SK-N-SH (cell line): ENCODE measurements around the gene COBLL1.

Source experiments
- CTCF ChIP-seq: fragments of 200-600 bp; sonication (generic); IDR thresholded peaks from 2 replicates; pipeline ENCODE4 v1.6.1; 2017; ENCODE audit warnings: antibody characterized with exemption, mild to moderate bottlenecking, moderate library complexity
- EP300 ChIP-seq, 2 experiments: IDR thresholded peaks; 2 replicates each; pipeline versions ENCODE4 v1.4.0 to v1.6.1; 2012; ENCODE audit warnings: borderline replicate concordance in 1 of 2, low read depth in 1 of 2, low read length in 1 of 2
- JUND ChIP-seq: IDR thresholded peaks from 2 replicates; pipeline ENCODE4 v1.4.0; 2012
- NFIC ChIP-seq: IDR thresholded peaks from 2 replicates; pipeline ENCODE4 v1.4.0; 2012; ENCODE audit warnings: borderline replicate concordance
- POLR2AphosphoS5 ChIP-seq: IDR thresholded peaks from 2 replicates; pipeline ENCODE4 v1.6.1; 2012; ENCODE audit warnings: low read depth, low read length
- RAD21 ChIP-seq: IDR thresholded peaks from 2 replicates; pipeline ENCODE4 v1.6.1; 2012; ENCODE audit warnings: mild to moderate bottlenecking, low read length
- REST ChIP-seq: IDR thresholded peaks from 2 replicates; pipeline ENCODE4 v1.6.1; 2012; ENCODE audit warnings: mild to moderate bottlenecking, low read depth, low read length, moderate library complexity
- RFX5 ChIP-seq: IDR thresholded peaks from 2 replicates; pipeline ENCODE4 v1.6.1; 2012; ENCODE audit warnings: mild to moderate bottlenecking, improper control_type of control experiment, low read length
- SIN3A ChIP-seq: IDR thresholded peaks from 2 replicates; pipeline ENCODE4 v1.6.1; 2012; ENCODE audit warnings: low read depth, mild to moderate bottlenecking, low read length, moderate library complexity, borderline replicate concordance
- TEAD4 ChIP-seq: IDR thresholded peaks from 2 replicates; pipeline ENCODE4 v1.4.0; 2012; ENCODE audit warnings: mild to moderate bottlenecking, borderline replicate concordance; ENCODE audit not compliant: insufficient read depth
- USF1 ChIP-seq: IDR thresholded peaks from 2 replicates; pipeline ENCODE4 v1.4.0; 2012; ENCODE audit warnings: low read depth, borderline replicate concordance

- TF ChIP-seq CTCF = no peak
- no peak for TF ChIP-seq RAD21
- TF ChIP-seq RFX5 = no peak
- TF ChIP-seq NFIC = no peak
- TF ChIP-seq EP300 (IDR thresholded peaks at IDR 0.05; ENCODE audit: borderline replicate concordance in 1 of 2, low read depth in 1 of 2, low read length in 1 of 2) = no peak
- TF ChIP-seq TEAD4 = no peak
- no peak for TF ChIP-seq POLR2AphosphoS5
- TF ChIP-seq JUND = no peak
- TF ChIP-seq SIN3A = no peak
- no peak for TF ChIP-seq USF1
- TF ChIP-seq REST = no peak
Measured at GRCh38 chr2:164877169-164877568, 35.5 kb upstream of the COBLL1 start.
